MM.1S (cell line): ENCODE results near the gene GPR143.

Experiments
- DNase-seq: peaks from one replicate; pipeline ENCODE4 v3.0.0-alpha.2; 2015
- H2AFZ ChIP-seq: fragments of 300-600 bp; sonication (generic); 2 replicates; pipeline ENCODE4 v1.6.0; 2016; ENCODE audit warnings: antibody characterized with exemption, low read length
- H3F3A ChIP-seq: fragments of 300-600 bp; sonication (generic); 2 replicates; pipeline ENCODE4 v1.6.1; 2016; ENCODE audit warnings: mild to moderate bottlenecking, antibody characterized with exemption, low read length, moderate library complexity, mixed read lengths; ENCODE audit not compliant: insufficient read depth
- H3K27ac ChIP-seq: fragments of 300-600 bp; sonication (generic); 2 replicates; pipeline ENCODE4 v1.5.1; 2016; ENCODE audit warnings: mild to moderate bottlenecking, low read length
- H3K27me3 ChIP-seq: fragments of 300-600 bp; sonication (generic); replicated peaks from 2 replicates; pipeline ENCODE4 v1.6.0; 2016; ENCODE audit warnings: low read length; ENCODE audit not compliant: insufficient read depth
- H3K36me3 ChIP-seq: fragments of 300-600 bp; sonication (generic); replicated peaks from 2 replicates; pipeline ENCODE4 v1.6.1; 2016; ENCODE audit warnings: mild to moderate bottlenecking, low read length, mixed read lengths; ENCODE audit not compliant: insufficient read depth
- H3K4me1 ChIP-seq: fragments of 300-600 bp; sonication (generic); 2 replicates; pipeline ENCODE4 v1.6.1; 2016; ENCODE audit warnings: low read length, mixed read lengths
- H3K4me2 ChIP-seq: fragments of 300-600 bp; sonication (generic); 2 replicates; pipeline ENCODE4 v1.6.0; 2016; ENCODE audit warnings: low read depth, low read length
- H3K4me3 ChIP-seq: fragments of 300-600 bp; sonication (generic); 2 replicates; pipeline ENCODE4 v1.5.1; 2016; ENCODE audit warnings: low read length, mixed read lengths
- H3K79me2 ChIP-seq: fragments of 300-600 bp; sonication (generic); 2 replicates; pipeline ENCODE4 v1.6.1; 2016; ENCODE audit warnings: mixed run types, low read length, mixed read lengths
- H3K9ac ChIP-seq: fragments of 300-600 bp; sonication (generic); 2 replicates; pipeline ENCODE4 v1.6.1; 2016; ENCODE audit warnings: low read length, mixed read lengths
- H3K9me2 ChIP-seq: fragments of 300-600 bp; sonication (generic); replicated peaks from 2 replicates; pipeline ENCODE4 v1.6.1; 2016; ENCODE audit warnings: mild to moderate bottlenecking, low read length, mixed read lengths; ENCODE audit not compliant: insufficient read depth
- H3K9me3 ChIP-seq: fragments of 300-600 bp; sonication (generic); replicated peaks from 2 replicates; pipeline ENCODE4 v1.6.1; 2016; ENCODE audit warnings: mild to moderate bottlenecking, low read length, mixed read lengths; ENCODE audit not compliant: insufficient read depth
- H4K20me1 ChIP-seq: fragments of 300-600 bp; sonication (generic); 2 replicates; pipeline ENCODE4 v1.6.1; 2016; ENCODE audit warnings: mild to moderate bottlenecking, low read length, moderate library complexity, mixed read lengths; ENCODE audit not compliant: insufficient read depth
- CTCF ChIP-seq: fragments of 300-600 bp; sonication (generic); IDR thresholded peaks from 2 replicates; pipeline ENCODE4 v1.5.1; 2016; ENCODE audit warnings: antibody characterized with exemption, low read length, mixed read lengths
- EZH2 ChIP-seq: fragments of 300-600 bp; sonication (generic); optimal IDR thresholded peaks from 2 replicates; pipeline ENCODE3; 2017; ENCODE audit warnings: low read depth, mild to moderate bottlenecking, antibody characterized with exemption, low read length, mixed read lengths
- EZH2phosphoT487 ChIP-seq: fragments of 300-600 bp; sonication (generic); IDR thresholded peaks from 2 replicates; pipeline ENCODE4 v1.6.1; 2018; ENCODE audit warnings: antibody characterized with exemption, low read length

The GPR143 gene

GRCh38 chrX:9676306-9676705 is 89.3 kb downstream of the GPR143 start:
- H3K27ac ChIP-seq, result peak overlapping the region; percentile 85; the same call in 1 of the 2 replicates
- no peaks in the 10 kb centered on the region for H3K27me3 ChIP-seq
- no peaks in the 10 kb centered on the region for H4K20me1 ChIP-seq
- TF ChIP-seq EZH2phosphoT487 (no peak), EZH2 (no peak), CTCF (no peak)
- H3K9me3 ChIP-seq, result no peaks in the 10 kb centered on the region
- no peaks in the 10 kb centered on the region for H3K9me2 ChIP-seq
- H3K4me3 ChIP-seq, result no peak overlapping the region
- H3K9ac ChIP-seq, result no peak overlapping the region
- H3F3A ChIP-seq, result peaks cover 21% of the 10 kb centered on the region
- H3K79me2 ChIP-seq, result peaks cover 23% of the 10 kb centered on the region
- peaks cover 16% of the 10 kb centered on the region for H3K4me1 ChIP-seq
- no peak overlapping the region for H3K4me2 ChIP-seq
- H2AFZ ChIP-seq, result no peak overlapping the region
- H3K36me3 ChIP-seq, result no peaks in the 10 kb centered on the region; the same call in 1 of the 2 replicates
- DNase-seq, result no peak
